DMS53 (cell line): ENCODE measurements around the gene LOXL1.

Source experiments
- DNase-seq: peaks from one replicate; lab custom pipeline; 2025; lab: John Stamatoyannopoulos, UW

LOXL1 gene

GRCh38 chr15:73939138-73939537 is 12.9 kb downstream of the LOXL1 start:
- no peak for DNase-seq

- no peak for DNase-seq
Observed at GRCh38 chr15:73940061-73940981, 14.1 kb downstream of the LOXL1 start.

DNA sequence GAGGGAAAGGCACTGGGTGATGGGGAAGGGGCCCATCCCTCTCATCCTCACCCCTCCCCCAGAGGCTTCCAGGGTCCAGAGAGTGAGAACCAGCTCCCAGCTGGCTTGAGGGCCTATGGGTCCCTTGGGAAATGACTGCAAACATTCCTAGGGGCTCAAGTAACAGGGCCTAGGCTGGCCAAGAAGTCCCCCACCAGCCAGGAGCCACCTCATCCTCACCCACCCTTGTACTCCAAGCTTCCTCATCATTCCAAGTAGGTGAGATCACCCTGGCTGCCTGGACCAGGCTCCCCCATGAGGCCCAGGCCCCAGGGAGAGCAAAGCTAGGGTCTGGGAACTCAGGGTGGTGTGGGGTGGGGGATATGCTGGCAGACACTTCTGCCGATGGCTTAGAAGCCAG is 14.8 kb downstream of the LOXL1 start:
- DNase-seq, result no peak

DNA sequence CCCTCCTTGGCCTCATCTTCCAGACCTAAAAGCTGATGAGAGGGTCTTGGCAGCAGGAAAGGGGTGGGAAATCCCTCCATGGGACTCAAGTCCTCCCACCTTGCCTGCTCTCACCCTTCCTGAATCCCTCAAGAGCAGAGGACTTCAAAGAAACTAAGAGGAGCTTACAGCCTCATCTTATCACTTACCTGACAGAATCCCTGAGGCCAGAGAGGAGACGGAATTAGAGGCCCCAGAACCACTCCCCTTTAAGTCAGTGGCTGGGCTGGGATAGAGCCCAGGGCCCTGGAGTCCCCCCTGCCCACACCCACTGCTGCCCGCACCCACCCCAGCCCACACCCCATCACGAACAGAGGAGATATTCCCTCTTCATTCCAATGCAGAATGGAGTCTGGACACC is 15.2 kb downstream of the LOXL1 start:
- no peak for DNase-seq

GRCh38 chr15:73941871-73942635 is 15.8 kb downstream of the LOXL1 start:
- DNase-seq, result no peak

DNA sequence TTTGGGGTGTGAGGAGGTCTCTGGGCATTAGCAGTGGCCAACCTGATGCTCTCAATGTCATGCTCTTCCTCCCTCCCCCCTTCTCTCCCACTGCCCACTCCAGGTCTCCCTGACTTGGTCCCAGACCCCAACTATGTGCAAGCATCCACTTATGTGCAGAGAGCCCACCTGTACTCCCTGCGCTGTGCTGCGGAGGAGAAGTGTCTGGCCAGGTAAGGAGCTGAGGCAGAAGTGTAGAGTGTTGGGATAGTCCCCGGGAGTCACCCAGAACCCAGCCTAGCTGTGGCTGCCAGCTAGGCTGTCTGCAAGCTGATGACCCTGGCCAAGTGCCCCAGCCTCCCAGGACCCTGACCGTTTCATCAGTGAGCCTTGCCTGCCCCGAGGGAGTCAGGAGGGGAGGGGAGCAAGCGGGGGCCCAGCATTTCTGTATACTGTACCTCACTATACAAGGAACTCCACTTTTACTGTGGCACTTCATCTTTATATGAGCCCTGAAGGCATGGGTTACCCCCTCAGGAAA is 16.5 kb downstream of the LOXL1 start:
- no peak for DNase-seq

DNA sequence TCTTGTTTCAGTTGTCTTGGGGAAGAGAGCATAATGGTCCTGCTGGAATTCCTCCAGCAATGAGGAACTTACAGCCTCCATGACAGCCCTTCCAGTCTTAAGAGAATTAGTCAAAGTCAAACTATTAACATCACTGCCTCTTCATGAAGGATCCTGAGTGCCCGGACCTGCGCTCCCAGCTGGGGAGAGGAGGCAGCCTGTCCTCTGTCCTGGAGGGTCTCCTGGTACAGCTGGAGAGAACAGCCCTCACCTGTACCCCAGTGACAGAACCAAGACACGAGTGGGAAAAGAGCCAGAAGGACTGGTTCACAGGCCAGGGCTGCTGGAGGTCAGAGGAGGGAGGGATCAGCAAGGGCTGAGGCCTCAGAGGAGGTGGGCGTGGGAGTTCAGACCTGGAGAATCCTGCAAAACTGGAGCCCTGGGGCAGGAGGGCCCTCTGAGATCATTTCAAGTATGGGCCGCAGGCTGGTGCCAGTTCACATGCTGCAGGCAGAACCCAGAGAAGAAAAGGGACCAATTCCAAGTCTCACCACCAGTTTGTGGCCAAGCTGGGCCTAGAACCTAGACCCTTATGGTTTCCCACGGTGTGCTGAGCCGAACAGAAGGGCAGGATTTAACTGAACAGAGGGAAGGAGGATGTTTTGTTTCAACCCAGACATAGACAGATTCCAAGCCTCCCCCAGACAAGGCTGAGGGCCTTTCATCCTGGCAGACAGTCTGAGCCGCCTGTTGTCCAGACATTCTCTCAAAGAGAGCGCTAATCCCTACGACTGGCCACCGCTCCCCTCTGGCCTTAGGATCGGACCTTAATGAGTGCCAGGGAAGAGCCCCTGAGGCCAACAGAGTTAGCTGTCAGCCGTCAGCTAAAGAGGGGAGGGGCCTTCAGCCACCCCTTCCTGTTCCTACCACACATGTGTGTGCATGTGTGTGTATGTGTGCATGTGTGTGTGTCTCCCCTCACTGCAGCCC is 18.2 kb downstream of the LOXL1 start:
- no peak for DNase-seq

GRCh38 chr15:73945130-73945508 is 18.9 kb downstream of the LOXL1 start:
- no peak for DNase-seq

- DNase-seq, result no peak
Observed at GRCh38 chr15:73946046-73946721, 19.9 kb downstream of the LOXL1 start.

DNA sequence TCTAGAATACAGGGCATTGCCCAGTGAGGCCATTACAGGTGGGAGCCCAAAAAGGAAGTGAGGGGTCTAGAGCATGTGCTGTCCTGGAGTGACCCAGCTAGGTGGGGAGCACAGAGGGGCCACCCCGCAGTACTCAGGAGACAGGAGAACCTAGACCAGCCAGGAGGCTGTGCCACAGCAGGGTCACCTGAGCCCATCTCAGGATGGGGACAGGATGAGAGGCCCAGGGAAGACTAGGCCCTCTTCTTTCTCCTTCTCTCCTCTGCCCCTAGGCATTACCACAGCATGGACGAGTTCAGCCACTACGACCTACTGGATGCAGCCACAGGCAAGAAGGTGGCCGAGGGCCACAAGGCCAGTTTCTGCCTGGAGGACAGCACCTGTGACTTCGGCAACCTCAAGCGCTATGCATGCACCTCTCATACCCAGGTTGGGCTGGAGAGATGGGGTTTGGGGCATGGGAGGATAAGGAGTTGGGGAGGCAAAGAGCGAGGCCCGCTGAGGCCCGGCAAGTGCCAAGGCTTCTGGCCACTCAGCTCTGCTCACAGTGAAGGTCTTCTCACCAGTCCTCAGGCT is 20.6 kb downstream of the LOXL1 start:
- DNase-seq, result no peak

- DNase-seq, result no peak
Observed at GRCh38 chr15:73947651-73948050, 21.4 kb downstream of the LOXL1 start.

- DNase-seq, result no peak
Observed at GRCh38 chr15:73948396-73948795, 22.1 kb downstream of the LOXL1 start.

DNA sequence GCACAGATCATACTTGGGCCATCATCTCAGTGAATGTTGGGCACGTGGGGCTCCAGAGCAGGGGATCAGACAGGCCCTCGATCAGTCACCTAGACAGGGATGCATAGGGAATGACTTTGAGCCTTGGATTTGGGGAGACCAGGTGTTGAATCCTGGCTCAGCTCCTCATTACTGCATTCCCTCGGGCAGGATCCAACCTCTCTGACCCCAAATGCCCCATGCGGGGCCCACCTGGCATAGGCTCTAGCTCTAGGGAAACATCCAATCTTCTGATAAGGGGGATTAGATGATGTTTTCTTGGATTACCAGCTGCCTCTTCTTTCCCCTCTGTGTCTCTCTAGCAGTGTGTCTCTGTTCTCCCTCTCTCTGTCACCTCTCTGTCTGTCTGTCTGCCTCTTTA is 22.7 kb downstream of the LOXL1 start:
- no peak for DNase-seq

GRCh38 chr15:73949496-73949895 is 23.2 kb downstream of the LOXL1 start:
- no peak for DNase-seq

- no peak for DNase-seq
Observed at GRCh38 chr15:73950479-73950830, 24.2 kb downstream of the LOXL1 start.

DNA sequence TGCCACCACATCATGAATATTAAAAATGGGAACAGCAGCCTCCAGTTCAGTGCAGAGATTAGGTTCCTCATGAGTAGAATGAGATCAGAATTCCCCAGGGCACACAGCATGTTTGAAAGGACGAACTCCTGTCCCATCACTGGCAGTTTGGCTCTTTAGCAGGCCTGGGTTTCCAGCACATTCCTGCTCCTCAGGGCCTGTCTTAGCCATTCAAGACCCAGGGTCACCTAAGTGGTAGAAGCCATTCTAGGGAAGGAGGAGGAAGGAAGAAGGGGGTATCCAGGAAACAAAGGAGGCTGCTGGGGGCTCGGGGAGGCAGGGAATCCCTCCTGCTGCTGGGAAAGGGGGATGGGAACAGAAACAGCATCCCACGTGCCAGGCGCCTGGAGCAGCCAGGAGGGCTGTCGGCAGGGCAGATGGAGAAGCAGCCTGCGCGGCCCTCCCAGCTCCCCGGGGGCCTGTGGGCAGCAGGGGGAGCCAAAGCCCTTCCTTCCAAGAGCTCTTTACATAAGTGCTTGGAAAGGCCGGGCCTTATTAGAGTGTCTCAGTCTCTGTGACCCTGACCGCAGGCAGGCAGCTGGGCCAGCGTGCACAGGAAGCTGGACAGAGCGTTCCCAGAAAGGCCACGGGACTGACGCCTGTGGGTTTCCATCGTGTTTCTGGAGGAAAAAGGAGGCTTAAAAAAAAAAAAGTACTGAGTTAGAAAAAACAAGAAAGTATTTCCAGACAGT is 24.7 kb downstream of the LOXL1 start:
- peak; percentile 91 for DNase-seq

- DNase-seq, result no peak
Observed at GRCh38 chr15:73951601-73952000, 25.3 kb downstream of the LOXL1 start.

GRCh38 chr15:73952171-73952912 is 26.1 kb downstream of the LOXL1 start:
- DNase-seq, result no peak

GRCh38 chr15:73952913-73953750 is 26.9 kb downstream of the LOXL1 start:
- DNase-seq, result no peak
